ENCODE data around the gene SLC35B2. TPM values are rescaled to one million over a fixed set of nuclear protein-coding genes. Genes with fewer than 3 reads are reported as not detected.

SLC35B2 gene
- polyA plus RNA-seq, 3 donors = 17.4 to 54.0 (median 30.6) TPM

DNA sequence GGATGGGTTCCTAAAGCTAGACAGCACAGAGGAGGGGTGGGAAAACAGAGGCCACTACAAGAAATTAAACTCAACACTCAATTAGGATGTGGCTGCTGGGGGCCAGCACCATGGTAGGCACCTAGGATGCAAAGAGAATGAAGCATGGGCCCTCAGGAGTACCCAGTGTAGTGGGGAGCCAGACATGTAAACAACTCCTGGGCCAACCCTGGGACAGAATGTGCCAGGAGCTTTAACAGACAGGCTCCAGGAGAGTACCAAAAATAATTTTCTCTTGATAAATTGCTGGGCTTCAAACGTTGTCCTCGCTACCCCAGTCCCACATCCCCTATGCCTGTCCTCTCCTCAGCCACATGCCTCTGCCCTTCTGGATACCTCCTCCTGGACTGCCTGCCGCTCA, 14.6 kb upstream of the SLC35B2 start:
- TF ChIP-seq CTCF (IDR thresholded peaks at IDR 0.05) = no peak
- Histone ChIP-seq H3K4me1 (ENCODE audit: control insufficient read depth in 1 of 2, insufficient read depth in 2 of 2, low read length in 2 of 2) (peaks cover 9 to 18% of the 10 kb centered on the region in 2 donors), H3K4me2 (replicated peaks; ENCODE audit: extremely low read depth, low read length, poor library complexity, severe bottlenecking) (no peak overlapping the region), H3K79me2 (ENCODE audit: insufficient read depth, low read length) (no peaks in the 10 kb centered on the region), H2AFZ (ENCODE audit: insufficient read depth, low read depth, low read length, poor library complexity, severe bottlenecking) (no peak overlapping the region), H3K27me3 (ENCODE audit: control insufficient read depth in 2 of 2, insufficient read depth in 2 of 2, low read length in 2 of 2) (peaks cover 46 to 80% of the 10 kb centered on the region in 2 donors), H4K20me1 (ENCODE audit: insufficient read depth, low read length) (no peaks in the 10 kb centered on the region), H3K9ac (ENCODE audit: insufficient read depth, low read length, poor library complexity, severe bottlenecking) (no peak overlapping the region), H3K36me3 (replicated peaks in 1 of 2; ENCODE audit: control insufficient read depth in 1 of 2, insufficient read depth in 2 of 2, low read length in 2 of 2) (no peaks in the 10 kb centered on the region), H3K4me3 (replicated peaks in 1 of 3; ENCODE audit: low read depth in 2 of 3, low read length in 3 of 3) (no peak overlapping the region), H3K27ac (ENCODE audit: low read depth in 1 of 2, low read length in 2 of 2) (no peak overlapping the region), H3K9me3 (replicated peaks in 1 of 2; ENCODE audit: control insufficient read depth in 1 of 2, insufficient read depth in 1 of 2, low read length in 2 of 2) (peaks cover 0 to 14% of the 10 kb centered on the region in 2 donors)
- peaks cover 0 to 20% (median 9%) of the 10 kb centered on the region in 7 donors for H3K9me3 Mint-ChIP-seq
- WGBS (ENCODE audit: insufficient coverage) = no CpG with 5 or more reads among the region's 3 CpGs
- H3K4me3 Mint-ChIP-seq = peak overlapping the region in 1 of 2 donors; percentile 80
- peaks cover 4 to 6% of the 10 kb centered on the region in 2 donors for H3K36me3 Mint-ChIP-seq
- peaks cover 14% of the 10 kb centered on the region for H3K4me1 Mint-ChIP-seq
- H3K27me3 Mint-ChIP-seq (ENCODE audit: low read depth in 3 of 3) = peaks cover 66 to 82% (median 80%) of the 10 kb centered on the region in 3 donors
- intact Hi-C loops (cut with micrococcal nuclease) = no loop called here
- no peak for DNase-seq
- no peak overlapping the region for H3K27ac Mint-ChIP-seq

- DNase-seq = no peak
- Histone ChIP-seq H2AFZ (ENCODE audit: insufficient read depth, low read depth, low read length, poor library complexity, severe bottlenecking) (no peak overlapping the region), H3K9me3 (replicated peaks in 1 of 2; ENCODE audit: control insufficient read depth in 1 of 2, insufficient read depth in 1 of 2, low read length in 2 of 2) (peaks cover 0 to 14% of the 10 kb centered on the region in 2 donors), H3K4me2 (replicated peaks; ENCODE audit: extremely low read depth, low read length, poor library complexity, severe bottlenecking) (no peak overlapping the region), H3K27me3 (ENCODE audit: control insufficient read depth in 2 of 2, insufficient read depth in 2 of 2, low read length in 2 of 2) (peaks cover 44 to 75% of the 10 kb centered on the region in 2 donors), H3K9ac (ENCODE audit: insufficient read depth, low read length, poor library complexity, severe bottlenecking) (no peak overlapping the region), H3K27ac (ENCODE audit: low read depth in 1 of 2, low read length in 2 of 2) (no peak overlapping the region), H3K4me3 (replicated peaks in 1 of 3; ENCODE audit: low read depth in 2 of 3, low read length in 3 of 3) (no peak overlapping the region), H3K79me2 (ENCODE audit: insufficient read depth, low read length) (no peaks in the 10 kb centered on the region), H4K20me1 (ENCODE audit: insufficient read depth, low read length) (no peaks in the 10 kb centered on the region), H3K36me3 (replicated peaks in 1 of 2; ENCODE audit: control insufficient read depth in 1 of 2, insufficient read depth in 2 of 2, low read length in 2 of 2) (no peaks in the 10 kb centered on the region), H3K4me1 (ENCODE audit: control insufficient read depth in 1 of 2, insufficient read depth in 2 of 2, low read length in 2 of 2) (peaks cover 9 to 19% of the 10 kb centered on the region in 2 donors)
- peaks cover 62 to 76% (median 75%) of the 10 kb centered on the region in 3 donors for H3K27me3 Mint-ChIP-seq (ENCODE audit: low read depth in 3 of 3)
- H3K27ac Mint-ChIP-seq = no peak overlapping the region
- H3K4me1 Mint-ChIP-seq = peaks cover 14% of the 10 kb centered on the region
- intact Hi-C loops (cut with micrococcal nuclease) = no loop called here
- H3K36me3 Mint-ChIP-seq = peaks cover 4 to 6% of the 10 kb centered on the region in 2 donors
- H3K9me3 Mint-ChIP-seq = peaks cover 0 to 20% (median 9%) of the 10 kb centered on the region in 7 donors
- peak overlapping the region in 1 of 2 donors; percentile 80 for H3K4me3 Mint-ChIP-seq
- no peak for TF ChIP-seq CTCF (IDR thresholded peaks at IDR 0.05)
- WGBS (ENCODE audit: insufficient coverage) = 88% methylated on average over 3 of the region's 6 CpGs
Observed at GRCh38 chr6:44271406-44271723, 14.0 kb upstream of the SLC35B2 start.

All from CD14-positive monocyte (primary cell).